T-cell (primary cell): Measurements from ENCODE around the gene EML5. TPM values are rescaled to one million over a fixed set of nuclear protein-coding genes. Genes with fewer than 3 reads are reported as not detected.
A peak's percentile ranks its signal among the peaks of the same experiment; 100 is the strongest.

Experiments
- ATAC-seq, 4 experiments: fragments of 200-7000 bp in 3 of 4; fragments of 150-1000 bp in 1 of 4; cut with Tn5 transposase; replicated peaks in 1 of 4; 1 replicate in 3 of 4; 2 replicates in 1 of 4; pipeline ENCODE4 v1.10.0; 2021; ENCODE audit warnings: moderate library complexity in 3 of 4, mild to moderate bottlenecking in 2 of 4, moderate number of reproducible peaks in 1 of 4
- CTCF ChIA-PET, 2 donors: fragments of 300-600 bp; sonication (Branson Sonifier 250); formaldehyde crosslinking; loops; one replicate each; lab custom pipeline; 2022; ENCODE audit warnings: antibody characterized with exemption in 2 of 2; lab: Charles Lee
- POLR2A ChIA-PET, 2 donors: fragments of 300-600 bp; sonication (Branson Sonifier 250); formaldehyde crosslinking; loops; one replicate each; lab custom pipeline; 2022; ENCODE audit warnings: antibody characterized with exemption in 2 of 2; lab: Charles Lee
- DNase-seq, 35 experiments: peaks; one replicate each; pipeline versions ENCODE4 v3.0.0 to v3.0.0-alpha.2; 2013 to 2023
- H3K27ac ChIP-seq: one replicate; pipeline ENCODE4 v1.5.1; 2013; ENCODE audit warnings: low read length
- H3K27me3 ChIP-seq, 2 experiments: replicated peaks in 1 of 2; 1 replicate in 1 of 2; 2 replicates in 1 of 2; pipeline versions ENCODE4 v1.6.1 to v1.7.0; 2013; ENCODE audit warnings: low read length in 1 of 2, mixed read lengths in 1 of 2; ENCODE audit not compliant: control insufficient read depth in 2 of 2, insufficient read depth in 2 of 2; ENCODE audit errors: extremely low read depth in 1 of 2
- H3K36me3 ChIP-seq, 2 donors: 1 replicate in 1 of 2; 2 replicates in 1 of 2; pipeline versions ENCODE4 v1.6.1 to v1.7.0; 2013; ENCODE audit warnings: low read length in 1 of 2; ENCODE audit not compliant: control insufficient read depth in 2 of 2, insufficient read depth in 1 of 2; ENCODE audit errors: extremely low read depth in 1 of 2
- H3K4me1 ChIP-seq, 2 experiments: 1 replicate in 1 of 2; 2 replicates in 1 of 2; pipeline versions ENCODE4 v1.6.1 to v1.7.0; 2013; ENCODE audit warnings: low read length in 2 of 2, mixed read lengths in 1 of 2; ENCODE audit not compliant: insufficient read depth in 2 of 2, control insufficient read depth in 1 of 2; ENCODE audit errors: extremely low read depth in 1 of 2
- H3K4me3 ChIP-seq, 2 donors: 1 replicate in 1 of 2; 2 replicates in 1 of 2; pipeline versions ENCODE4 v1.5.1 to v1.7.0; 2013; ENCODE audit warnings: mild to moderate bottlenecking in 2 of 2, low read length in 1 of 2, moderate library complexity in 1 of 2; ENCODE audit not compliant: control insufficient read depth in 1 of 2; ENCODE audit errors: extremely low read depth in 1 of 2
- H3K9me3 ChIP-seq: 2 replicates; pipeline ENCODE4 v1.7.0; 2013
- H3K27ac Mint-ChIP-seq, 2 donors: one replicate each; pipeline ENCODE4 v1.8.0; 2020 to 2021; ENCODE audit warnings: mild to moderate bottlenecking in 2 of 2, mixed read lengths in 2 of 2
- H3K27me3 Mint-ChIP-seq, 2 donors: one replicate each; pipeline ENCODE4 v1.8.0; 2021 to 2022; ENCODE audit warnings: mixed read lengths in 2 of 2
- H3K36me3 Mint-ChIP-seq: one replicate; pipeline ENCODE4 v1.8.0; 2021; ENCODE audit warnings: mixed read lengths
- H3K4me1 Mint-ChIP-seq, 3 donors: one replicate each; pipeline ENCODE4 v1.8.0; 2020 to 2022; ENCODE audit warnings: mixed read lengths in 3 of 3, mild to moderate bottlenecking in 1 of 3
- H3K4me3 Mint-ChIP-seq, 3 donors: one replicate each; pipeline ENCODE4 v1.8.0; 2020 to 2022; ENCODE audit warnings: mild to moderate bottlenecking in 3 of 3, mixed read lengths in 3 of 3, moderate library complexity in 3 of 3
- H3K9me3 Mint-ChIP-seq, 3 donors: one replicate each; pipeline ENCODE4 v1.8.0; 2020 to 2022; ENCODE audit warnings: mixed read lengths in 3 of 3
- whole genome bisulfite sequencing: methylation state at CpG from one replicate; pipeline ENCODE4 v1.1.5; 2013; ENCODE audit warnings: missing lambda C conversion rate; ENCODE audit not compliant: insufficient coverage; 5-methylcytosine and 5-hydroxymethylcytosine counted together
- total RNA-seq, 35 experiments: library from RNA in 6 of 35; stranded (reverse) in 6 of 35; fragments of 120-200 nt in 1 of 35; gene quantifications; one replicate each; pipeline versions ENCODE4 v1.2.1 to v1.2.4 and lab custom pipeline; 2013 to 2026

The EML5 gene
- total RNA-seq, 5 donors from 2014 or later (not counting 1 experiment from before 2014, with no cell fraction given): 4.0 to 5.5 (median 4.9) TPM

DNA sequence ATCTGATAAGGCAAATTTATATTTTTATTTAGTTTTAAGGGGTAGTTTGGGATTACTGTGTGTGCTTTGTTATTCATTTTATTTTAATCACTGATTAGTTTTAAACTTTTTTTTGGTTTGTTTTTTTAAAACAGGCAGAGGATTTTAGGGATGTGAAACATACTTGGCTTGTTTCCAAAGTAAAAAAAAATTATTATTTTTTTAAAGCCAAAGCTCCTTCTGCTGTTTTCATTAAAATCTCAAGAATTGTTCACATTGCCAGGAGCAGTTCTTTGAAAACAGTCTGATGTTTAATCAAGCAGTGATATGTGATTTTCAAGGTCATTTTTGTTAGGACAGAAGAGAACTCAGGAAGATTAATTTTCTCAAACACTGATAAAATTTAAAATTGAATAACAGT lies 42.9 kb upstream of the EML5 start:
- peaks cover 3 to 7% of the 10 kb centered on the region in 2 donors for H3K27me3 Mint-ChIP-seq

DNA sequence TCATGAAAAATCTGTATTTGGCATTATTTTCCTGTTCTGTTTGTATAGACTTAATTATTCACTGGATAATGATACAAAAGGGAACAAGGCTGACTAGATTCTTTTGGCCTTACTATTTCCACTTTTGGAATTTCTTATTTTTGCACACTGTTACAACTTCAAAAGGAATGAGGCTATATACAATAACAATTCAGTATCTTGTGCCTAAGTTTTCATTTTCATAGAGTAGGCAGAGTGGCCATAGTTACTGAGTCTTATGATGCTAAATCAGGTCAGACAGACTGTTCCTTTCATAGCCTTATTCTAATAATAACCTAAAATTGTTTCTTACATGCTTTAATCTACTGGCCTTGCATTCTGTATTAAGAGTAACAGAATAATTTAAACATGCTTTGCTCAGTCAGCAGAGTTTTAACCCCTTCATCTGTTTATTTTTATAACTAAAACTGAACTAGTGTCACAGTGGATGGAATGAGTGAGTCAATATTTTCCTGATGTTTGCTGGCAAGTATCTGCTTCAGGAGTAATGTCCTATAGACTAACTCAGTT lies 42.2 kb upstream of the EML5 start:
- DNase-seq: no peak
- H3K9me3 ChIP-seq: no peaks in the 10 kb centered on the region
- H3K36me3 ChIP-seq: no peaks in the 10 kb centered on the region
- no peaks in the 10 kb centered on the region for H3K4me1 ChIP-seq
- no peak for ATAC-seq
- Mint-ChIP-seq H3K4me1 (no peaks in the 10 kb centered on the region), H3K27me3 (peaks cover 3 to 7% of the 10 kb centered on the region in 2 donors), H3K27ac (no peak overlapping the region), H3K9me3 (no peaks in the 10 kb centered on the region), H3K4me3 (no peak overlapping the region), H3K36me3 (peaks cover 4% of the 10 kb centered on the region)
- no peak overlapping the region for H3K27ac ChIP-seq
- no peaks in the 10 kb centered on the region for H3K27me3 ChIP-seq
- CTCF ChIA-PET: no interaction called here
- POLR2A ChIA-PET: interaction anchor here in 1 of 2 donors (1.3 kb wide), 1 partner anchor 11 kb away, joined by 3 read pairs; the partner anchor contains the start of gene TTC8
- no peak overlapping the region for H3K4me3 ChIP-seq

More for the DNA sequence above, 42.9 kb upstream of the EML5 start:
- Histone ChIP-seq H3K4me3 (no peak overlapping the region), H3K27ac (no peak overlapping the region), H3K9me3 (no peaks in the 10 kb centered on the region), H3K36me3 (no peaks in the 10 kb centered on the region), H3K4me1 (no peaks in the 10 kb centered on the region), H3K27me3 (no peaks in the 10 kb centered on the region)
- Mint-ChIP-seq H3K4me1 (no peaks in the 10 kb centered on the region), H3K4me3 (no peak overlapping the region), H3K9me3 (no peaks in the 10 kb centered on the region), H3K36me3 (peaks cover 4% of the 10 kb centered on the region), H3K27ac (no peak overlapping the region)
- DNase-seq: no peak
- no peak for ATAC-seq
- ChIA-PET POLR2A (no interaction called here), CTCF (no interaction called here)

DNA sequence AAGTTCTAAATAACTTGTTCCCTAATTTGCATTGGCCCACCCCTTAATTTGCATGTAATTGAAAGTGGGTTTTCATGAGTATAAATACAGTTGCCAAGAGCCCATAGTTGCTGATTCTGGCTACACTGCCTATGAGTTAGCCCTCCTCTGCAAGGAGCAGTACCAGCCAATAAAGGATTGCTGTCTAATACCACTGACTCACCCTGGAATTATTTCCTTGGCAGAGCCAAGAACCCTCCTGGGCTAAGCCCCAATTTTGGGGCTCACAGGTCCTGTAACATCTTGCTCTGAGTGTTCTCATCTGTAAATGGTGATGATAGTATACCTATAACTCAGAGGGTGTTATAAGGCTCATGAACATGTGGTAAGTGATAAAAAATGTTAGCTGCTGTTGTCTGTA lies 38.5 kb upstream of the EML5 start:
- Histone ChIP-seq H3K4me3 (no peak overlapping the region), H3K36me3 (no peaks in the 10 kb centered on the region), H3K9me3 (no peaks in the 10 kb centered on the region), H3K27ac (no peak overlapping the region), H3K27me3 (no peaks in the 10 kb centered on the region), H3K4me1 (no peaks in the 10 kb centered on the region)
- Mint-ChIP-seq H3K4me3 (no peak overlapping the region), H3K27me3 (peaks cover 0 to 4% of the 10 kb centered on the region in 2 donors), H3K9me3 (no peaks in the 10 kb centered on the region), H3K27ac (no peak overlapping the region), H3K36me3 (no peaks in the 10 kb centered on the region), H3K4me1 (no peaks in the 10 kb centered on the region)
- POLR2A ChIA-PET: no interaction called here
- CTCF ChIA-PET: no interaction called here
- no peak for ATAC-seq
- DNase-seq: no peak

DNA sequence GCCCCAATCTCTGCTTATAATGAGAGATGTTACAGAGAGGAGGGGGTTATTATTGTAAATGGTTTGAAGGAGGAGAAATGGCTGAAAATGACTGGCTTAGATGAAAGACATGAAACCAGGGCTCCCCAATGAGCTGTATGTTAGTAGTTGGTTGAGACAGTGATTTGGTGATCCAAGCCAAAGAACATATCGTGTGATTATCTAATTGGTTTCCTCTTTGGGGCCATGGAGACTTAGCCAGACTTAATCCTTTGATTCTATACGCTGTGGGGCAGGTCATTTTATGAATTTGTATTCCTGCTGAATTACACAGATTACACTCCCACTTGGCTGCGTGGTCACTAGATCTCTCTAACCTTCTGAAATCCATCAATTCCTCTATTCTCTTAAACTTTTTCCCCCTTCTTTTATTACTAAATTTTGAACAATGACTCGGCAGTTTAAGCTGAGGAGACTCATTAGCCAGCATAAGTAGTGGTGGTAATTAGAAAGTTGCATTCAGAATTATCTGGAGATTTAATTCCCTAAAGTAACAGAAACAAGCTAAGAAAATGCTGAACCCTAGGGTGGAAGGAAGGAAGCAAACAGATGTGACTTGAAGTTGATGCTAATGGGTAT lies 37.0 kb upstream of the EML5 start:
- CTCF ChIA-PET: no interaction called here

DNA sequence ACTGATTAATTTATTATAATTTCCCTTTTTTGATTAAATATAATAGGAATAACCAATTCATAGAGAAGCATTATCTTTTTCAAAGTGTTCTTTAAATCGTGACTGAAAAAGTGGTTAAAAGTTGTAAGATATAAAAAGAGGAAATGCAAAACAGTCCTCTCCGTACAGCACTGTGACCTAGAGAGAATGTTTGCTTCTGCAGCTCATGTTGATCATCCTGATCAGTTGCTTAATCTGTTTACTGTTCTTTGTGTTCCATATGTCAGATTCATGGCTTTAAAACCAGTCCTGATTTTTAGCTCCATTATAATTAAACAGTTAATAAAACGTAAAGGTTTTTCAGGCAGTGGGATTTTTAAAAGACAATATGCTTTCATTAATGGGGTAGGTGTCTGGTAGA lies 36.4 kb upstream of the EML5 start:
- POLR2A ChIA-PET: no interaction called here
- H3K9me3 Mint-ChIP-seq: no peaks in the 10 kb centered on the region
- no peaks in the 10 kb centered on the region for H3K36me3 Mint-ChIP-seq
- no peaks in the 10 kb centered on the region for H3K27me3 ChIP-seq
- WGBS: 40% methylated on average over 2 of the region's 3 CpGs
- no peak overlapping the region for H3K4me3 Mint-ChIP-seq
- DNase-seq: no peak
- peaks cover 0 to 7% of the 10 kb centered on the region in 2 experiments for H3K4me1 ChIP-seq
- peaks cover 0 to 4% of the 10 kb centered on the region in 2 donors for H3K27me3 Mint-ChIP-seq
- CTCF ChIA-PET: no interaction called here
- no peak overlapping the region for H3K27ac Mint-ChIP-seq
- ATAC-seq: no peak
- H3K36me3 ChIP-seq: no peaks in the 10 kb centered on the region
- H3K27ac ChIP-seq: no peak overlapping the region
- H3K4me3 ChIP-seq: no peak overlapping the region
- no peaks in the 10 kb centered on the region for H3K9me3 ChIP-seq
- H3K4me1 Mint-ChIP-seq: peaks cover 6 to 7% (median 7%) of the 10 kb centered on the region in 3 donors

More for the DNA sequence above, 37.0 kb upstream of the EML5 start:
- ATAC-seq (no peak), DNase-seq (no peak)
- POLR2A ChIA-PET: no interaction called here
- no peak overlapping the region for H3K4me3 Mint-ChIP-seq
- H3K27ac Mint-ChIP-seq: no peak overlapping the region
- Histone ChIP-seq H3K4me3 (no peak overlapping the region), H3K27me3 (no peaks in the 10 kb centered on the region), H3K9me3 (no peaks in the 10 kb centered on the region), H3K36me3 (no peaks in the 10 kb centered on the region), H3K27ac (no peak overlapping the region), H3K4me1 (peaks cover 0 to 4% of the 10 kb centered on the region in 2 experiments)
- H3K36me3 Mint-ChIP-seq: no peaks in the 10 kb centered on the region
- H3K27me3 Mint-ChIP-seq: peaks cover 0 to 4% of the 10 kb centered on the region in 2 donors
- H3K4me1 Mint-ChIP-seq: peaks cover 5 to 6% (median 5%) of the 10 kb centered on the region in 3 donors
- no CpG with 5 or more reads among the region's 4 CpGs for WGBS
- H3K9me3 Mint-ChIP-seq: no peaks in the 10 kb centered on the region

DNA sequence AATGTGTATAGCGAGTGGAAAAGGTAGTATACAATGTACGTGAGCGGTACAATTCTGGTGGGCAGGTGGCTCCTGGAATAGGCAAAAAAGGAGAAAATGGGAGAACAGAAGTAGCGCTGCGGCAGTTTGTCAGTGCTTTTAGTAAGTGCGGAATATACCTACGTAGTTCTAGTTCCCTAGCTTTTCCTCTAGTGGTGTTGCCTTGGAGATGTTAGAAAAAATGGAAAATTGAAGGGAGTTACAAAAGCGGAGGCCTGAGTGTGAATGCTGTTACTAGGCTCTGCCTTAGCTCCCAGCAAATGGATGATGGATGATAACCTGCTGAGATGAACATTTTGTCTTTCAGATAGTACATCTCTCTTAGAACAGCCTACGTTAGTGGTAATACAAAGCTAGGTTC lies 32.8 kb upstream of the EML5 start:
- 99% methylated on average over 8 of the region's 9 CpGs for WGBS
- peaks cover 4 to 11% of the 10 kb centered on the region in 2 experiments for H3K4me1 ChIP-seq
- no peaks in the 10 kb centered on the region for H3K9me3 Mint-ChIP-seq
- ChIA-PET POLR2A (no interaction called here), CTCF (interaction anchor here (0.6 to 2.5 kb wide), 3 partner anchors 33 to 35 kb away, joined by 3 to 7 read pairs (median 4); partner anchors contain the start of gene EML5 (in 1 of the 2))
- no peaks in the 10 kb centered on the region for H3K36me3 ChIP-seq
- peaks cover 0 to 3% of the 10 kb centered on the region in 2 experiments for H3K27me3 ChIP-seq
- H3K4me3 ChIP-seq: no peak overlapping the region
- no peaks in the 10 kb centered on the region for H3K9me3 ChIP-seq
- peaks cover 3 to 5% of the 10 kb centered on the region in 2 donors for H3K27me3 Mint-ChIP-seq
- ATAC-seq (no peak), DNase-seq (no peak)
- H3K4me3 Mint-ChIP-seq: peak overlapping the region; percentile 68 to 87 (median 76)
- H3K27ac Mint-ChIP-seq: peak overlapping the region in 1 of 2 donors; percentile 76
- H3K36me3 Mint-ChIP-seq: no peaks in the 10 kb centered on the region
- H3K4me1 Mint-ChIP-seq: peaks cover 11 to 12% (median 11%) of the 10 kb centered on the region in 3 donors
- H3K27ac ChIP-seq: no peak overlapping the region
